IMR-90 (cell line): ENCODE results near the gene SEMA4D. TPM values are rescaled to one million over a fixed set of nuclear protein-coding genes. Genes with fewer than 3 reads are reported as not detected.
A peak's percentile ranks its signal among the peaks of the same experiment; 100 is the strongest.

ENCODE experiments used
- ATAC-seq: fragments of 200-7000 bp; cut with Tn5 transposase; 2 replicates; pipeline ENCODE4 v1.9.1; 2020; ENCODE audit warnings: low read depth, mild to moderate bottlenecking, moderate library complexity
- BruUV-seq: library from RNA; stranded (reverse); fragments of 400-500 nt; replicated peaks from 2 replicates; lab custom pipeline; 2021; lab: Mats Ljungman, UMichigan
- CTCF ChIA-PET: fragments of 300-600 bp; formaldehyde crosslinking; extraction: SDS; loops from one replicate; lab custom pipeline; 2021; ENCODE audit warnings: antibody characterized with exemption; lab: Yijun Ruan, JAX
- POLR2A ChIA-PET: fragments of 300-600 bp; sonication (Branson Sonifier 250); formaldehyde crosslinking; loops from one replicate; lab custom pipeline; 2022; ENCODE audit warnings: antibody characterized with exemption; ENCODE audit not compliant: unreplicated experiment; lab: Charles Lee
- DNase-seq: peaks from one replicate; pipeline ENCODE4 v3.0.0; 2013
- H2AFZ ChIP-seq: replicated peaks from 2 replicates; pipeline ENCODE3; 2013; ENCODE audit warnings: low read length, mild to moderate bottlenecking; ENCODE audit not compliant: poor library complexity
- H2AK5ac ChIP-seq: 2 replicates; pipeline ENCODE4 v1.6.1; 2013; ENCODE audit warnings: low read depth, low read length, inconsistent platforms
- H2AK9ac ChIP-seq: replicated peaks from 2 replicates; pipeline ENCODE3; 2013; ENCODE audit warnings: mild to moderate bottlenecking, low read depth, low read length, moderate library complexity; ENCODE audit not compliant: poor library complexity
- H2BK120ac ChIP-seq: 2 replicates; pipeline ENCODE4 v1.6.1; 2013; ENCODE audit warnings: low read depth, low read length, inconsistent platforms
- H2BK15ac ChIP-seq: 3 replicates; pipeline ENCODE4 v1.6.1; 2013; ENCODE audit warnings: low read depth, low read length, inconsistent platforms
- H2BK20ac ChIP-seq: 2 replicates; pipeline ENCODE4 v1.6.1; 2013; ENCODE audit warnings: low read depth, mild to moderate bottlenecking, inconsistent platforms, low read length, moderate library complexity
- H2BK5ac ChIP-seq: 2 replicates; pipeline ENCODE4 v1.6.1; 2013; ENCODE audit warnings: mild to moderate bottlenecking, low read depth, low read length, inconsistent platforms; ENCODE audit not compliant: poor library complexity, severe bottlenecking
- H3K14ac ChIP-seq: replicated peaks from 2 replicates; pipeline ENCODE4 v1.6.1; 2013; ENCODE audit warnings: low read depth, low read length, inconsistent platforms
- H3K18ac ChIP-seq: 2 replicates; pipeline ENCODE4 v1.6.1; 2013; ENCODE audit warnings: low read depth, low read length, control low read depth
- H3K23ac ChIP-seq: 2 replicates; pipeline ENCODE4 v1.6.1; 2013; ENCODE audit warnings: low read depth, low read length, inconsistent platforms
- H3K27ac ChIP-seq: 2 replicates; pipeline ENCODE4 v1.5.1; 2013; ENCODE audit warnings: mild to moderate bottlenecking, control low read depth, low read length; ENCODE audit not compliant: insufficient read depth
- H3K27me3 ChIP-seq: 2 replicates; pipeline ENCODE4 v1.6.1; 2013; ENCODE audit warnings: low read length; ENCODE audit not compliant: control insufficient read depth, insufficient read depth
- H3K36me3 ChIP-seq: 2 replicates; pipeline ENCODE4 v1.6.1; 2013; ENCODE audit warnings: low read length, mixed read lengths; ENCODE audit not compliant: control insufficient read depth, insufficient read depth
- H3K4ac ChIP-seq: 2 replicates; pipeline ENCODE4 v1.6.1; 2013; ENCODE audit warnings: low read depth, low read length, inconsistent platforms
- H3K4me1 ChIP-seq: 2 replicates; pipeline ENCODE4 v1.6.1; 2013; ENCODE audit warnings: low read length, mixed read lengths; ENCODE audit not compliant: control insufficient read depth, insufficient read depth
- H3K4me2 ChIP-seq: 2 replicates; pipeline ENCODE4 v1.6.1; 2013; ENCODE audit warnings: low read depth, mild to moderate bottlenecking, control low read depth, low read length, moderate library complexity
- H3K4me3 ChIP-seq: 2 replicates; pipeline ENCODE4 v1.5.1; 2013; ENCODE audit warnings: low read depth, mild to moderate bottlenecking, control low read depth, low read length, moderate library complexity; ENCODE audit not compliant: insufficient read depth
- H3K56ac ChIP-seq: 2 replicates; pipeline ENCODE4 v1.6.1; 2013; ENCODE audit warnings: low read length, inconsistent platforms; ENCODE audit not compliant: insufficient read depth; ENCODE audit errors: extremely low read depth
- H3K79me1 ChIP-seq, 2 experiments: 2 replicates each; pipeline ENCODE4 v1.6.1; 2013; ENCODE audit warnings: low read length in 2 of 2, inconsistent platforms in 1 of 2, low read depth in 1 of 2
- H3K9ac ChIP-seq: 2 replicates; pipeline ENCODE4 v1.6.1; 2013; ENCODE audit warnings: low read depth, low read length, control low read depth
- H3K9me1 ChIP-seq: 2 replicates; pipeline ENCODE4 v1.6.1; 2013; ENCODE audit warnings: low read length, inconsistent platforms; ENCODE audit not compliant: insufficient read depth
- H3K9me3 ChIP-seq: 2 replicates; pipeline ENCODE4 v1.6.1; 2013; ENCODE audit warnings: low read length; ENCODE audit not compliant: control insufficient read depth, insufficient read depth
- H4K20me1 ChIP-seq: 2 replicates; pipeline ENCODE4 v1.6.1; 2013; ENCODE audit warnings: low read length, inconsistent platforms; ENCODE audit not compliant: insufficient read depth
- H4K5ac ChIP-seq: 2 replicates; pipeline ENCODE4 v1.6.1; 2013; ENCODE audit warnings: mild to moderate bottlenecking, low read depth, low read length, control low read depth
- H4K8ac ChIP-seq, 2 experiments: 2 replicates each; pipeline ENCODE4 v1.6.1; 2013; ENCODE audit warnings: low read depth in 2 of 2, low read length in 2 of 2, control low read depth in 1 of 2, inconsistent platforms in 1 of 2
- H4K91ac ChIP-seq: 2 replicates; pipeline ENCODE4 v1.6.1; 2013; ENCODE audit warnings: low read depth, low read length, inconsistent platforms; ENCODE audit not compliant: insufficient read depth
- BHLHE40 ChIP-seq: fragments of 150-350 bp; IDR thresholded peaks from 2 replicates; pipeline ENCODE4 v1.6.1; 2016; ENCODE audit warnings: mild to moderate bottlenecking, low read depth, low read length
- CEBPB ChIP-seq: IDR thresholded peaks from 2 replicates; pipeline ENCODE4 v1.6.1; 2012; ENCODE audit warnings: low read depth, low read length, improper control_type of control experiment
- CHD1 ChIP-seq: IDR thresholded peaks from 2 replicates; pipeline ENCODE4 v1.6.1; 2012; ENCODE audit warnings: low read depth, low read length, improper control_type of control experiment
- CTCF ChIP-seq: conservative IDR thresholded peaks from 2 replicates; pipeline ENCODE4 v1.5.1; 2012; ENCODE audit warnings: mild to moderate bottlenecking, low read depth, low read length, improper control_type of control experiment
- ELK1 ChIP-seq: fragments of 150-350 bp; IDR thresholded peaks from 2 replicates; pipeline ENCODE4 v1.6.1; 2016; ENCODE audit warnings: low read depth, mild to moderate bottlenecking, low read length, moderate library complexity, borderline replicate concordance
- MAFK ChIP-seq: IDR thresholded peaks from 2 replicates; pipeline ENCODE4 v1.6.1; 2012; ENCODE audit warnings: low read depth, low read length, improper control_type of control experiment
- MAZ ChIP-seq: IDR thresholded peaks from 2 replicates; pipeline ENCODE4 v1.6.1; 2012; ENCODE audit warnings: low read depth, mild to moderate bottlenecking, low read length, improper control_type of control experiment, moderate library complexity, borderline replicate concordance
- MXI1 ChIP-seq: IDR thresholded peaks from 2 replicates; pipeline ENCODE4 v1.6.1; 2012; ENCODE audit warnings: low read depth, mild to moderate bottlenecking, low read length, moderate library complexity, borderline replicate concordance
- NFE2L2 ChIP-seq: fragments of 150-350 bp; IDR thresholded peaks from 2 replicates; pipeline ENCODE4 v1.6.1; 2016; ENCODE audit warnings: low read depth, mild to moderate bottlenecking, low read length
- POLR2A ChIP-seq: IDR thresholded peaks from 2 replicates; pipeline ENCODE4 v1.6.1; 2012; ENCODE audit warnings: mild to moderate bottlenecking, low read depth, low read length
- RCOR1 ChIP-seq: IDR thresholded peaks from 2 replicates; pipeline ENCODE4 v1.6.1; 2012; ENCODE audit warnings: mild to moderate bottlenecking, low read length, improper control_type of control experiment; ENCODE audit not compliant: insufficient replicate concordance
- SMC3 ChIP-seq: fragments of 150-350 bp; IDR thresholded peaks from 2 replicates; pipeline ENCODE4 v1.6.1; 2016; ENCODE audit warnings: low read depth, mild to moderate bottlenecking, antibody characterized with exemption, low read length, moderate library complexity
- USF2 ChIP-seq: fragments of 150-350 bp; IDR thresholded peaks from 2 replicates; pipeline ENCODE4 v1.6.1; 2017; ENCODE audit warnings: mild to moderate bottlenecking, antibody characterized with exemption, low read length, low read depth
- WGBS, 2 experiments: methylation state at CpG; one replicate each; pipeline versions ENCODE4 v1.1.5 to v1.1.7; 2013; ENCODE audit warnings: missing lambda C conversion rate in 2 of 2; ENCODE audit not compliant: insufficient read length in 1 of 2; ENCODE audit errors: extremely low coverage in 2 of 2; 5-methylcytosine and 5-hydroxymethylcytosine counted together
- dilution Hi-C: fragments of 300-500 bp; cut with HindIII; formaldehyde crosslinking; loops from one replicate; pipeline ENCODE4 v1.14.3; 2018; ENCODE audit warnings: low sequenced_read_pairs; ENCODE audit not compliant: unreplicated experiment
- in situ Hi-C: fragments of 300-500 bp; cut with MboI; formaldehyde crosslinking; loops from 3 replicates; pipeline ENCODE4 v1.14.3; 2019; ENCODE audit warnings: low sequenced_read_pairs, inconsistent platforms, mixed read lengths
- intact Hi-C: fragments of 100-400 bp; cut with micrococcal nuclease; formaldehyde crosslinking; loops from 2 replicates; pipeline ENCODE4 v1.10.0; 2022
- polyA plus RNA-seq, 3 experiments: library from polyadenylated mRNA; depleted of rRNA; stranded (reverse); fragments of >200 nt; gene quantifications; 2 replicates each; pipeline ENCODE4 v1.2.3, GENCODE V29; 2012; ENCODE audit warnings: low replicate concordance in 1 of 3
- total RNA-seq: library from RNA; depleted of rRNA; stranded (reverse); fragments of >200 nt; gene quantifications from 2 replicates; pipeline ENCODE4 v1.2.3, GENCODE V29; 2012

Gene SEMA4D
- total and polyA plus RNA-seq, 2 of the 4 experiments (the other 2 are of a cell fraction), result 0.90 to 1.5 TPM

- no peaks in the 10 kb centered on the region for H4K20me1 ChIP-seq
- TF ChIP-seq RCOR1 (no peak), CEBPB (no peak), MXI1 (no peak), SMC3 (no peak), CTCF (no peak), BHLHE40 (no peak), MAFK (no peak), USF2 (no peak), MAZ (no peak), NFE2L2 (no peak), CHD1 (no peak), ELK1 (no peak), POLR2A (no peak)
- no peak for DNase-seq
- H4K5ac ChIP-seq, result no peak overlapping the region
- in situ Hi-C loops (no loop called here), intact Hi-C loops (no loop called here), dilution Hi-C loops (no loop called here)
- no peak overlapping the region for H3K9ac ChIP-seq
- no peak overlapping the region for H2BK20ac ChIP-seq
- POLR2A ChIA-PET, result no interaction called here
- 82% methylated on average over 6 of the region's 13 CpGs; no CpG with 5 or more reads in 1 of the 2 experiments for WGBS, 2 experiments
- no peak overlapping the region for H2BK5ac ChIP-seq
- no peak overlapping the region for H4K8ac ChIP-seq
- no TSS peak for BruUV-seq
- H3K9me1 ChIP-seq, result peaks cover 11% of the 10 kb centered on the region
- peaks cover 12% of the 10 kb centered on the region for H3K4me1 ChIP-seq
- no peak overlapping the region for H3K14ac ChIP-seq
- no peak overlapping the region for H3K4me2 ChIP-seq
- peak overlapping the region; percentile 44; the same call in 1 of the 2 replicates for H2AK5ac ChIP-seq
- no peaks in the 10 kb centered on the region for H3K27me3 ChIP-seq
- H2BK15ac ChIP-seq, result no peak overlapping the region
- H3K79me1 ChIP-seq, result no peaks in the 10 kb centered on the region
- H3K56ac ChIP-seq, result no peak overlapping the region
- no peak overlapping the region for H3K4me3 ChIP-seq
- ATAC-seq, result no peak
- H2AFZ ChIP-seq, result peak overlapping the region; percentile 52
- H3K27ac ChIP-seq, result no peak overlapping the region
- H2BK120ac ChIP-seq, result no peak overlapping the region
- CTCF ChIA-PET, result interaction anchor here (1.5 kb wide), 1 partner anchor 121 kb away, joined by 5 read pairs; no protein-coding TSS in a partner anchor
- no peak overlapping the region for H3K4ac ChIP-seq
- no peak overlapping the region for H4K91ac ChIP-seq
- no peaks in the 10 kb centered on the region for H3K9me3 ChIP-seq
- no peaks in the 10 kb centered on the region for H3K36me3 ChIP-seq
- no peak overlapping the region for H3K23ac ChIP-seq
- H3K18ac ChIP-seq, result no peak overlapping the region
- no peak overlapping the region for H2AK9ac ChIP-seq
Measured at GRCh38 chr9:89428222-89428761, 69.6 kb downstream of the SEMA4D start.
